HG03520 (cell line): ENCODE measurements around the gene MXRA8.
"Not testable (repeated sequence)": the region's sequence is repeated elsewhere in the genome, so short reads cannot be mapped to it uniquely, and the experiment has no call there.

ENCODE experiments used
- ATAC-seq: cut with Tn5 transposase; IDR thresholded peaks from one replicate; pipeline ENCODE4 v1.9.1; 2021; ENCODE audit warnings: mild to moderate bottlenecking, moderate library complexity; ENCODE audit not compliant: unreplicated experiment

Gene MXRA8, protein sequence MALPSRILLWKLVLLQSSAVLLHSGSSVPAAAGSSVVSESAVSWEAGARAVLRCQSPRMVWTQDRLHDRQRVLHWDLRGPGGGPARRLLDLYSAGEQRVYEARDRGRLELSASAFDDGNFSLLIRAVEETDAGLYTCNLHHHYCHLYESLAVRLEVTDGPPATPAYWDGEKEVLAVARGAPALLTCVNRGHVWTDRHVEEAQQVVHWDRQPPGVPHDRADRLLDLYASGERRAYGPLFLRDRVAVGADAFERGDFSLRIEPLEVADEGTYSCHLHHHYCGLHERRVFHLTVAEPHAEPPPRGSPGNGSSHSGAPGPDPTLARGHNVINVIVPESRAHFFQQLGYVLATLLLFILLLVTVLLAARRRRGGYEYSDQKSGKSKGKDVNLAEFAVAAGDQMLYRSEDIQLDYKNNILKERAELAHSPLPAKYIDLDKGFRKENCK

DNA sequence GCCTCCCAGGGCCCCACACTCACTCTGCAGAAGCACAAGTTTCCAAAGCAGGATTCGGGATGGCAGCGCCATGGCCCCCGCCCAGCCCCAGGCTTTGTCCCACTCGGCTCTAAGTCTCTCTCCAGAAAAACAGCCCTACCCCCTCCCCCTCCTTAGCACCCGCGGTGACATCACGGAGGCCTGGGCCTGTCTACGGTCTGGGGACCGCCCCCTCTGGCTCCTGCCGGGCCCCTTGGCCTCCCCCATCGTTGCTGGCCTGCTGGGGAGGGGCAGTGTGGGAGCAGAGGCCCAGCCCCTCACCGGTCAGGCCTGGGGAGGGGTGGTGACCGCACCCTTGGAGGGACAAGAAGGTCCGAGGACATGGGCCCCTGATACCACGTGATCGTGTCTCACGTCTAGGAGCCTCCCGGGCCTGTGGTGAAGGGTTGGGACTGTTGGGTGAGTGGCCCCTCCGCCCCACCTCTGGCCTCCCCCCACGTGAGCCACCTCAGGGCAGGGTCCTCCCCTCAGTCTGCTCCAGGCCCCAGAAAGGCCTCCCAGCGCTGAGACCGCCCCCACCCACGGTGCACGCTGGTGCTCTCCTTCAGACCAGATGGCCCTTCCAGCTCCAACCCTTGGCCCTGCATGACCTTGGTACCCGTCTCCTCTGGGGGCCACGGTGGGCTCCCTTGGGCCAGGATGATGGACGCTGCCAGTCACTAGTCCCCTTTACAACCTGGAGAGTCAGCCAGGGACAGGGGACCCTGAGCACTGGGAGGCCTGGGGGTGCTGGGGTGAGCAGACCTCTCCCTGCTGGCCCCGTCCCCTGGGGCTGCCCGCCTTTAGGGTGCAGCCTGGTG, at the start of gene MXRA8:
Gene MXRA8 (minus strand): TSS at position 123 of the 839 bp plus-strand sequence. CDS start 51 bp downstream, at position 72.
- ATAC-seq, result no peak

DNA sequence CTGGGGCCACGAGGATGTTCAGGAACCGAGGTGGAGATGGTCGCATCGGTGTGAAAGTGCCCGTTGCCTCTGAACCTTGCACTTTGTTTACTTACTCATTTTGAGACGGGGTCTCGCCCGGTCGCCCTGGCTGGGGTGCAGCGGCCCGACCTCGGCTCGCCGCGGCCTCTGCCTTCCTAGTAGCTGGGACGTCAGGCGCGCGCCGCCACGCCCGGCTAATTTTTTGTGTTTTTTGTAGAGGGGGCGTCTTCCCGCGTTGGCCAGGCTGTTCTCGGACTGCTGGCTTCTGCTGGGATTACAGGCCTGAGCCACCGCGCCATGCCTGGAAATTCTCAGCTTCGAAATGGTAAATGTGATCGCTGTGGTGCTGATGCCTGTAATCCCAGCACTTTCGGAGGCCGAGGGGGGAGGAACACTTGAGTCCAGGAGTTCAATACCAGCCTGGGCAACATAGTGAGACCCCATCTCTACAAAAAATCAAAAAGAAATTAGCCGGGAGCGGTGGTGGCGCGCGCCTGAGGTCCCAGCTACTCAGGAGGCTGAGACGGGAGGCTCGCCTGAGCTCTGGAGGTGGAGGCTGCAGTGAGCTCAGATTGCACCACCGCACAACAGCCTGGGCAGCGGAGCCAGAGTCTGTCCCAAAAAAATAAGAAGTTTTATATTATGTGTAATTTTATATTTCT, 49.4 kb upstream of the MXRA8 start:
- peak; percentile 9 for ATAC-seq

DNA sequence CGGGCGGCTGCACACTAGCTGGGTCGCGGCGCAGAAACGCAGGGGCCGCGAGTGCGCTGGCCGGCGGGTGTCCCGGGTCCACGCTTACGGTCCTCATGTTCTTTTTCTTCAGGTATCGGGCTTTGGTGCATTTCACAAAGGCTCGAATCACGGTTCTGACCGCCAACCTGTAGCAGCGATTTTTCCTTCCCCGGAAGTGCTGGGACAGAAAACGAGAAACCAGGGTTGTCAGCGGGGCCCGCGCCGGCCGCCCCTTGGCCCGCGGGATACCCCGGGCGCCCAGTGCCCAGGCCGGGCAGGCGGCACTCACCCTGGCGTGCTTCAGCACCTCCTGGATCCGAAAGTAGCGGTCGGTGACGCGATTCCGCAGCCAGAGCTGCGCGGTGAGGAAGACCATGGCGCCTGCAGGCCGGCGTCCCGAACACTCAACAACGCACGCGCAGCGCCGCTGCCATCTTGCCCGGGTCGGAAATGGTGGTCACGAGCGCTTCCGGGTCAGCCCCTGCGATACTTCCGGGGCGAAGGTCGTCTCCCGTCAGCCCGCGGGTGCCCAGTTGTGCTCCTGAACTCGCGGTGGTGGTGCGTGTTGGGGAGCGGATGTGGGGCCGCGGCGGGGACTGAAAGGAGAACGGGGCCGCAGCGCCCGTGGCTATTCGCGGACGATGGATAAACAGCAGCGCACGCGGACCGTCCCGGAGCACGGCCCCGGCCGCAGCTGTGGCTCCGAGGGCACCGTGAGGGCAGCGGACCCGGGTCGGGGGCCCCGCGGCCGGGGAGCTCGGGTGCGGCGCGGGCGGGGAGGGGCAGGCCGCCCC, 48.7 kb upstream of the MXRA8 start, which contains the start of gene MRPL20:
Gene MRPL20 (minus strand): TSS at position 473 of the 815 bp plus-strand sequence. CDS start 76 bp downstream, at position 397.
- peak; percentile 92 for ATAC-seq

DNA sequence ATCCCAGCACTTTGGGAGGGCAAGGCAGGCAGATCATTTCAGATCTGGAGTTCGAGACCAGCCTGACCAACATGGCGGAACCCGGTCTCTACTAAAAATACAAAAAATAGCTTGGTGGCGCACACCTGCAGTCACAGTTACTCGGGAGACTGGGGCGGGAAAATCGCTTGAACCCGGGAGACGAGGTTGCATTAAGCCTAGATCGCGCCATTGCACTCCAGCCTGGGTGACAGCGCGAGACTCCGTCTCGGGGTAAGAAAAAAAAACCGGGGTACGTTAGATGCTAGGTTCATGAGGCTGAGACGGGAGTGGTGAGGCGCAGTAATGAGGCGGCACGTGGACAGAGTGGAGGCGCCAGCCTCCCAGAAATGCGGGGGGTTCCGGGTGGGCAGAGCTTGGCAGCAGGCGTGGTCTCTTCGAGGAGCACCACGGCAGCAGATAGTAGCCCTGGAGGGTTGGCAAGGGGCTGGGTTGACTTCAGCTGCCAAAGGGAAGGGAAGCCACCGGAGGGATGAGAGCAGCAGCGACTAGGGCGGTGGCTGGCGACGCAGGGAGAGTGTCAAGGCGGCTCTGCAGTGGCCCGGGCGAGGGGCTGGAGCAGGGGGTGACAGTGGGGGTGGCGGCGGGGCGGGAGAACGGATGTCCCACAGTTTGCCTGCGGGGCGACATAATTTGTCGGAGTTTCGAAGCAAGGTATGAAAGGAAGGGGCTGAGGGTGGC, 47.9 kb upstream of the MXRA8 start:
- no peak for ATAC-seq

DNA sequence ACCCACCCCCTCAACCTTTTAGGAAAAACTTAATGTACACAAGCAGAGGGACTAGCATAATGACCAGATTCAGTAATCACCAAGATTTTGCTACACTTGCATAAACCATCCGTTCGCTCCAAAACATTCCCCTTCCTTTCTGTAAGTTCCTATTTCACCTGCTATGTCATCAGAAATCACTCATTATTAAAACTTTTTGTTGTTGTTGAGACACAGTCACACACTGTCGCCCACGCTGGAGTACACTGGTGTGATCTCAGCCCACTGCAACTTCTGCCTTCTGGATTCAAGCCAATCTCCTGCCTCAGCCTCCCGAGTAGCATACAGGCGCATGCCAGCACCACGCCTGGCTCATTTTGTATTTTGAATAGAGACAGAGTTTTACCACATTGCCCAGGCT, 45.3 kb upstream of the MXRA8 start:
- ATAC-seq, result no peak

DNA sequence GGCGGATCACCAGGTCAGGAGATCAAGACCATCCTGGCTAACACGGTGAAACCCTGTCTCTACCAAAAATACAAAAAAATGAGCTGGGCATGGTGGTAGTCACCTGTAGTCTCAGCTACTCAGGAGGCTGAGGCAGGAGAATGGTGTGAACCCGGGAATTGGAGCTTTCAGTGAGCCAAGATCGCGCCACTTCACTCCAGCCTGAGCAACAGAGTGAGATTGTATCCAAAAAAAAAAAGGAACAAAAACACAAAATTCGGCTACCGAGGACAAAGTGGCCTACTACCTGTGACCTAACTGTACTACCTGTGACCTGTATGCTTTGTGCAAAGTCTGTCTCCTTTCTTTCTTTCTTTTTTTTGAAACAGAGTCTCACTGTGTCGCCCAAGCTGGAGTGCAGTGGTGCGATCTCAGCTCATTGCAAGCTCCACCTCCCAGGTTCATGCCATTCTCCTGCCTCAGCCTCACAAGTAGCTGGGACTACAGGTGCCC, 44.6 kb upstream of the MXRA8 start:
- ATAC-seq, result not testable (repeated sequence)

DNA sequence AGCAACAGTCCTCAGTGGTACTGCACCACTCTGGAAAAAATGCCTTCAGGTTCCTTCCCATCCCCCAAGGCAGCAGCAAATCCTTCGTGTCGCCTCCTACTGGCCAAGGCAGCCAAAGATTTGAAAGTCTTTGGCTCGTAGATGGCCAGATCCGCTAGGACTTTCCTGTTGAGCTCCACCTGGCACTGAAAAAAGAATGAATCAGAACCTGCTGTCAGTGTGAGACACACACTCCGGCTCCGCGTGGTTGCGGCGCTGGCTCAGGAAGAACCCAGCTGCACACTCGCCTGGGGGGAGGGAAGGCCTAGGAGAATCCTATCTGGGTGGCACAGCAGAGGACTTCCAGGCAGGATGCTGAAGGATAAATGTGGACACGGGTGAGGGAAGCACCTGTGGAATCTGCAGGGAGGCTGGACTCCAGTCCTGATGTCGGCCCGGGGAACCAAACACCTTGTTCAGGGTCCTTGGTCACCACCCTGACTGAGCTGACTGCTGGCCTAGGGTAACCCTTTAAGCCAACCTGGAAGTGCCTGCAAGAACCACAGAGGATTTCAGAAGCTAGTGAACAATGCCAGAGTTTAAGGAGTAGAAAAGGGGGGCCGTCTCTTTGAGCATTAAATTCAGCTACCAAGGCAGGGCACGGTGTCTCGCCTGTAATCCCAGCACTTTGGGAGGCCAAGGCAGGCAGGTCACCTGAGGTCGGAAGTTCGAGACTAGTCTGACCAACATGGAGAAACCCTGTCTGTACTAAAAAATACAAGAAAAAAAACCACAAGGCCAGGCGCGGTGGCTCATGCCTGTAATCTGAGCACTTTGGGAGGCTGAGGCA, 43.9 kb upstream of the MXRA8 start:
- no peak for ATAC-seq

DNA sequence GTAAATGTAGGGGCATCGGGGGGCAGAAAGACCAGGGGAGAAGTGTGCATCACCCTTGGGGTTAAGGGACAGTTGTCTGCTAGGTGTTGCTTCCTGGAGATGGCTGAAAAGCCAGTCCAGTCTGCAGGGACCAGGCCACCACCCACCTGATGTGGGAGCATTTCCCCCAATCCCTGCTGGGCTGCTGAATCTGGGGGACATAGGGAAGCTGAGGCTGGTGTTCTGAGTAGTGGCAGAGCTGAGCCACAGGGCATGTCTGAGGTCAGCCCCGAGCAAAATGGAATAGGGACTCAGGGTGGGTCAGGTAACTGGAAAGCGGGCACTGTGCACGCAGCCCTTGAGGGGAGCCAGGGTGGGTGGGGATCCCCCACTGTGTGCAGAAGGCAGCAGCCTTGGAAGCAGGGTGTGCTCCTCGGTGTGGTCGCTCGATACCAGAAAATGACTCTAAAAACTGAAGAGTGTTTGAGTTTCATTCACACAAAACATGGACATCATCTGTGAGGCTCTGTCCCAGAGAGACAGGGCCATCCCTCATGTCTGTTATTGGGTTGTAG, 43.2 kb upstream of the MXRA8 start:
- ATAC-seq, result no peak

DNA sequence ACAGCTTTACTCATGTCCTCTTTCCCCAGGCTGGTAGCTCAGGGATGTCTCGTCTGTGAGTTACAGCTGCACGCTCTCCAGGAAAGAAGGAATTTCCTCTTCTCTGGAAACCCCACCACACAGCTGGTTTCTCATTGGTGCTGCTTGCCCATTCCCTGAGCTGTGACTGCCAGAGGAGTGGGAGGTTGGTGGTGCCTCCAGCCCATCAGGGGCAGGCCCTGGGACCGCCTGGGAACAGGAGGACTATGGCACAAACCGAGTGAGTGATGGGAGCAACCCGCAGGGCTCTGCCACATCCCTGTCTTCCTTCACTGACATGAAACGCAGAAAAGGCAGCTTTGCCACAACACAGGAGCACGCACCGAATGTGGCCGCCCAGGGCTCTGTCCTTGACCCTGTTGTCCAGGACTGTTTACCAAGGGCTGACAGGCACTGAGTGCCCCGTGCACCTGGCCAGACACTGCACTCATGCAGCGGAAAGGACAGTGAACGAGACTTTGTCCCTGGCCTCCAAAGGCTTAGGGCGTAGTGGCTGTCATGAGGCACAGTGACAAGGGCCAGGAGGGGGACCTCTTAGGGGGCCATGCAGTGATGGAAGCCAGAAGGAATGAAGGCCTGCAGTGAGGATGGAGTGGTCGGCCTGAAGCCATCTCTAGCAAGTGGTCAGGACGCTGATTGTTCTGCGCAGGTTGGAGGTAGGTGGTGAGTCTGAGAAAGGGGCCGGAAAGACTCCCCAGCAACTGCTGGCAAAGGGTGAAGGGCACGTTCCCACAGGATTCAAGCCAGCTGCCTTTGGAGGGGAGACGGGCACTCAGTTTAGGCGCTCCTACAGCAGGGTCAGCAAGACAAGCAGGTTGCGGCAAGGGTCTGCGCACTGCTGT, 42.5 kb upstream of the MXRA8 start:
- ATAC-seq, result no peak

DNA sequence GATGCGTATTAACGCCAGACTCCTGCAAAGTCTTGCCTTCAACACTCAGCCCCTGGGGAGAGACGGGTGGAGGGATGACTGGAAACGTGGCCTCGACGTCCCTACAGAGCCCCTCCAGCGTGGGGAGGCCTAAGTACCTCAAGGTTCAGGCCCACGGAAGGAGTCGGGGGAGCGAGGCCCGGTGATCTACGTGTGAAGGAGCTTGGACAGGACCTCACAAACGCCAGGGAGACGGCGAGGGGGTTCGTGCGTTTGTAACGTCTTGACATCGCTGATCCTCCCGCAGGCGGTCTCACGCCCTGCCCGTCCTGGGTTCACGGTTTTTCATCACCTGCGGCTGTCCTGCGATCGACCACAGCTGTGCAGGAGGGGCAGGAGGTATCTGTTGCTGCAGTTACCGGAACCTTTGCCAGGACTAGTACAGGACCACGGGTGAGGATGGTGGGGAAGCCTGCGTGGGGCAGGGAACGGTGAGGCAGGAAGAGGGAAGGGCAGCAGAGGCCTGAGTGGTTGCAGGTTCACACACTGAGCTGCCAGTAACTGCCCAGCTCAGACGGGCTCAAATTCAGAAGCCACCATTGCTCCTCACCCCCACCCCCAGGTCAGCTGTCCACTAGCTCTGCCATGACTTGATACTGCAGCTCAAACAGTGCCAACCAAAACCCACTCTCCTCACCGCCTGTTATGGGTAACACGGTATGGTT, 41.7 kb upstream of the MXRA8 start:
- no peak for ATAC-seq

DNA sequence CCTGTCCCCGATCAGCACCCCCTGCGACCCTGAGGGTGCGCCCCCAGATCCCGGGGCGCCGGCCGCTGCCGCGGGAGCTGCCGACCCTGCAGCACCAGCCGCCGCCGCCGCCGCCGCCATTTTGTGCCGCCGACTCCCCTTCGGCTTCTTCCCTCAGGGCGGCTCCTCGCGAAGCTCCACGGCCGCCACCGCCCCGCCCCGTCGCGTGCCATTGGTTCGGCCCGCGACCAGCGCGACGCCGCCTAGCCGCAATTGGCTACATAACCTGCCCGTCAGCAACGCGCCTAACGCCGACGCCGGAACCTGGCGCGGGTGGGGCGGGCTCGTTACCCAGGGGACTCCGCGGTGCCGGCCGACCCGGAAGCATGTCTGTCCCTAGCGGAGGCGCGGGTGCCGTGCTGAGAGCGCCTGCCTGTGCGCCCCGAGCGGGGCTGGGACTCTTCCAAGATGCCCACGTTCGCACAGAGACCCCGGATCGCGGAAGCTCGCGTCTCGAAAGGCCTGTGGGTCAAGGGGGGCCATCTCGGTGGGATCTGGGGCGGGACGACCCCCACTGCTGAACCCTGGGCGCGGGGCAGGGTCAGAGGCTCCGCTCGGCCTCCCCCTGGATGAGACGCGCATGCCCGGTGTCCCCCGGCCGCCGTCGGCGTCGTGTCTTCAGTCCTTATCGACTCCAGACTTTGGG, 41.0 kb upstream of the MXRA8 start, which contains the start of gene CCNL2:
Gene CCNL2 (minus strand): TSS at position 149 of the 685 bp plus-strand sequence. CDS start 29 bp downstream, at position 120.
- ATAC-seq, result peak; percentile 88

DNA sequence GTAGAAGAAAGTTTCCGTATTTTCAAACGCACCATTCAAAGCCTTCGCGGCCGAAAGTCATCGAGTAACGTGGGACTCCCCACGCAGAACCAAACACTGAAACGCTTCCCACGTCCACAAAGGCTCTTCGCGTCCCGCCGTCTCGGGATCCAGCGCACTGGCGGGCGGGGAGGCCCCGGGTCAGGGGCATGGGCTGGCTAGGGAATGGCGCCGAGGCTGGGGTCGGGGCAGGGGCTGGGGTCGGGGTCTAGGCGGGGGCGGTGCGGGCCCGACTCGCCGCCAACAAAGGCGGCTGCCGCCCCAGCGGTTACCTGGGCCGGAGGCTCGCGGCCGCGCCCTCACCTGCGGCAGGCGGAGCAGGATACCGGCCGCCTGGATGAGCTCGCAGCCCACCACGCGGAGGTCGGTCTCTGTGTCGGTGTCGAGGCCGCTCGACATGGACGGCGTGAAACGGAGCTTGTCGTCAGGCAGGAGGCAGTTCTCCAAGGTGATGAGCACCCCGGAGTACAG, 40.4 kb upstream of the MXRA8 start:
- ATAC-seq, result no peak

DNA sequence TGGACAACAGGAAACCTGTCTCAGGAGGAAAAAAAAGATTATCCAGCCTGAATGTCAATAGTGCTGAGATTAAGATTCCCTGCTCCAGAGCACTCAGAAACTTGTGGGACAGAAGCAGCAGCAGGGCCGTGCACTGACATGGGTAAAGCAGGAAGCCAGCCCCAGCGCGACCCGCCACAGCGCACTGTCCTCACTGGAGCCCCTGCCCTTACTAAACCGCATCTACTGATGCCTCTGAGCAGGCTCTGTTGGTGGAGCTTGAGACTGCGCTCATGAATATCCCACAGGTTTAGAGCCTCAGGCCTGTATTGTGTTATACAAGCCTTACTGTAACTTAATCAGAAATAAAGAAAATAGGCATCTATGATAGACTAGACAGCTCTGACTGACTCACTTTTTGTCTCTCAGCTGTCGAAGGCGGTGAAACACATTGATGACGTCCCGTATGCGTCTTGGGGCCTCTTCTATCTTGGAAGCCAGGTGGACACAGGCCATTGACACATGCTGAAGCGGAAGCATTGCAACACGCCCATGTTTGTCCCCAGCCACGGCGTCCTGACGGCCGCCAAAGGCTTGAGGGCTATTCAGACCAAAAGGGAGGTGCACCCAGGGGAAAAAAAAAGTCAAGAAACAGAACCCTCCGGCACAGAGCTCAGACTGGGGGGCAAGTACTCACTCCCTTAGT, 39.6 kb upstream of the MXRA8 start:
- no peak for ATAC-seq

DNA sequence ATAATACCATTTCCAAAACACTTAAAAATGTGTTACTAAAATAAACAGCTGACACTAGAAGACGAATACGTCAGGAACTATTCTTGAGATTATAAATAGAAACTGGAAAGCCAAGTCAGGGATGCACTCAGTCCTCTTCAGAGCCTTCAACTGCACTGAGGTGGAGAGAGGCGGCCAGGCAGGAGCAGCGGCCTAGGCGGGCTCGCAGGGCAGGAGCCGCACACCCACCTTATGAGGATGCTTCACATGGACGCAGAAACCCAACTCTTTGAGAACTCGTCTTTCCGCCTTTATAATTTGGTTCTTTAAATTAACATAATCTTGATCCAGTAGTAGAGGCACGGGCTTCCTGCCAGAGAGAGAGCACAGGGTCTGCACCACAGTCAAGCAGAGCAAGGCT, 36.8 kb upstream of the MXRA8 start:
- ATAC-seq, result no peak

DNA sequence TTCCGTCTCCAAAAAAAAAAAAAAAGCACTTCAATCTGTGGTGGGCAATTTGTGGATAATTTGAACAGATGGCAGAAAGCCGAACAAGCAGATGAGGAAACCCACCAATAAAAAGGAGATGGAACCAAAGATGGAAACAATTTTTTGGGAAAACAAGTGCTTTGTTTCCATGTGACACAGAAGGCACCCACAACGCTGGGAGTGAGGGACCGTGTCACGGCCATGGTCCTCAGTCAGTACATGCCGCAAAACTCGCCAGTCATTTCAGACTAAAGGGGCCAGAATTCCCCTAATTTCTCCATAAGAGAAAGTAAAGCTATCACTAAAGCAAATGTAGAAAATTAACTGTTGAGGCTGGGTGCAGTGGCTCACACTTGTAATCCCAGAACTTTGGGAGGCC, 35.8 kb upstream of the MXRA8 start:
- ATAC-seq, result no peak
